Measurements from ENCODE around the gene ARSJ.

The ARSJ gene

DNA sequence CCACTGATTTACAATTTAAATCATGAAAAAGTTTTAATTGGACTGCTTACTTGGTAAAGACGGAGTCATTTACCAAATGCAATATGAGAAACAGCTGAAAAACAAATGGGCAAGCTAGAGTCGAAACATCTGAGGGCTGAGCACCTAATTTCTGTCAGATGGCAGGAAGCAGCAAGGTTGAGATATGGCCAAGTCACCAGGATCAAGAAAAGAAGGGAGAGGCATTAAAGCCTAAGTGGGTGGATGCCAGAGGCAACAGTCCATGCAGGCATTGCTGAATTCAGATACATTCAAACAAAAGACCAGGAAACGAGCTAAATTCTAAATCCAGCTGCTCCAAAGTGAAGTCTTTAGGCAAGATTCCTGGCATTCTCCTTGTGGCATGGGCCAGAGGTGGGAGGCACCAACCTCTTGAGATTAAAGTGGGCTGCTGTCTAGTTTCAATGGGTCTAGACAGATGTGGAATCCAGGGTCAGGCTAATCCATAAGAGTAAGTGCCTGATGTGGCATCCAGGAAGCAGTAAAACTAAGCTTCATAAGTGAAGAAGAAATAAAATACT lies 8.0 kb upstream of the ARSJ start:
- no peak for DNase-seq (ENCODE audit: low spot score)

DNA sequence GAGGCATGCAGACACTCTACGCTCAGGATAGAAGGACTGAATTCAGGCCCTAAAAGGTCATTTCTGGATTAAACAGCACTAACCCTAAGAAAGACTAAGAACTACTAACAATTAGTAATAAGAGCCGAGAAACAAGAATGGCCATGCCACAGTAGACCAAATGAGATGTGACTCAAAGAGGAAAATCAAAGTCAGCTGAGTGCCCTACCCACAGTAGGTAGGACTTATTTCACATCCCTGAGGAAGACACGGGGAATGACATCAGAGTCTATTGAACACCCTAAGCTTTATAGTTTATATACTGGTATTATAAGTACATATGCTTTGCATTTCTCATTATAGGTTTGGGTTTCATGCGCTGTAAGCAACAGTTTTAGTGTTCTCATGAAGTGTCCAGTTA lies 2.7 kb upstream of the ARSJ start:
- no peak for DNase-seq (ENCODE audit: low spot score)

DNA sequence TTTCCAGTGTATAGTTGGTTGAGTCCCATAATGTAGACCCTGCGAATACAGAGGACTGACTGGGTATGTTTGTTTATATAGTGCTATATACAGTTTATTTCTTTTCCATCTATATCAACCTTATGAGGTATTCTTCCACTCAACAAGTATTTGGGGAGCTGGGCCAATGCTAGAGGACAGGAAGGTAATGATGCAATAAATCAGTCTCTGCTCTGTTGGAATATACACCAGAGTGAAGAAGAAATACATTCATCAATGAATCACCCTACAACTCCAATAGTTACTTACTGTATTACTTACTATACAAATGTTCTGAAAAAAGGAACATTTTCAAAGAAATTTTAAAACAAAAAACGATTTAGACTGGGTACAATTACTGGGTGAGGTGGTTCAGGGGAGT lies 2.1 kb upstream of the ARSJ start:
- no peak for DNase-seq (ENCODE audit: low spot score)

DNA sequence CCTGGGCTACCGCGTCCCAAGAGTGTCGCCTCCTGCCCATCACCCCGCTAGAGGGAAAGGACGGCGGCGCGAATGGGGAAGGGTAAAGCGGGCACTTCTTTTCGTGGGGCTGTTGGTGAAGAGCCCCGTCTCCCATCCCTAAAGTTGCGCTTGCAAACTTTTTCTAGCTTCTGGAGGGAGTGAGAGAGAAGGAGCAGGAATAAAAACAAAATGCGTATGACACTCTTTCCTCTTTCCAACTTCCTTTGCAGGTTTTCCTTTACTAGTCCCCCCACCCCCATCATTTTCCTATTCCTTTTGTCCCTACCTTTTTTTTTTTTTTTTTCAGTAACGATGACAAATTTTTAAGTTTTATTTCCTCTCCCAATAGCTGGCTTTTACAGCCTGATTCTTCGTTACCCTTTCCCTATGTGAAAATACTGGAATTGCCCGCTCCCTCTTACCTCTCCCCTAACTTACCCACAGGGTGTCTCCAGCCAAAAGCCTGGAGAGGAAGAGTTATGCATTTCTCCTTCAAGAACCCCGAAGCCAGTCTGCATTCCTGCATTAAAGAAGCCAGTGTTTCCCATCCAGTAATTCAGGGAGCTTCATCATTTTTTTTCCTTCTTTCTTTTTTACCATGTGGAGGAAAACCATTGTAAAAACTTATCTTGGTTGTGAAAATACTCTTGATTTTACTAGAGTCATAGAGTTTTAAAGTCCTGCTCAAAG lies 613 bp upstream of the ARSJ start:
- no peak for DNase-seq (ENCODE audit: low spot score)

DNA sequence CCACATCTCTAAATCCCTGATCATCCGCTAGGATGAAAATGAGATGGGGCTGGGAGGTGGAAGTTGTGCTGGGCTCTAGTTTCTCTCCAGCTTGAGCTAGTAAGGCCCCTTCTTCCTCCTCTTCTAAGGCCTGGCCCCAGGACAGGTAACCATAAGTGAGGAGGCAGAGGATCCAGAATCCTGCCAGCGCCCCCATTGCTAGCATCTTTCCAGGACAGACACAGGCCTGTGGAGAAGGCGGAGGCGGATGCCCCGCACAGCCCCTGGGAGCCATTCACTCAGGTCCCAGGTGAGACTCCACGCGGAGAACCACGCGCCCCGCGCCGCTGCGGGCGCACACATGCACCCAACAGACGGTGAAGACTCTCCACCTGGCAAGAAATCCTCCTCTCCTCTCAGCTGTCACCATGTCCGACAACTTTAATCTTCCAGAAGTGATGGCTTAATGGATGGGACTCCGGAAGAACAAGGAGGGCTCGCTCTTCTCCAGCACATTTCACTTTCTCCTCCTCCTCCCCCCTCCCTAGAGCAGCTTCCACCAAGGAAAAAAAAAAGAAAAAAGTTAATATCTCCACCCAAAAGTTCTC lies 793 bp downstream of the ARSJ start:
- DNase-seq (ENCODE audit: low spot score), result no peak

DNA sequence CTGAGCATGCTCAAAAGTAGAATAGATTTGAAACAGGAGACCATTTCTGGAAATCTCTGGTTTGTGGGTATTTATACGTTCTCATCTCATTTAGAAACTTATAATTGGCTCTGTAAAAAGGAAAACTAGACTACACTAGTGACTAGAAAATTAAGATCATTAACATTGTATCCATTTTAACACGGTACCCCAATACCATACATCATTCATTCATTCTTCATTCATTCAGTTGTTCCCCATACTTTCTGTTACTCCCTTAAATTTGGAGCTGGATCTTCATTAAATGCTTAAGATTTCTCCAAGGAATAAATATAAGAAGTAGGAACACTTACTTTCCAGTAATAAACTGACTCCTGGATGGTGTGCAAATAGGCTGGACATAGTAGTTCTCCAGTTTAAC lies 1.3 kb downstream of the ARSJ start:
- no peak for DNase-seq (ENCODE audit: low spot score)

DNA sequence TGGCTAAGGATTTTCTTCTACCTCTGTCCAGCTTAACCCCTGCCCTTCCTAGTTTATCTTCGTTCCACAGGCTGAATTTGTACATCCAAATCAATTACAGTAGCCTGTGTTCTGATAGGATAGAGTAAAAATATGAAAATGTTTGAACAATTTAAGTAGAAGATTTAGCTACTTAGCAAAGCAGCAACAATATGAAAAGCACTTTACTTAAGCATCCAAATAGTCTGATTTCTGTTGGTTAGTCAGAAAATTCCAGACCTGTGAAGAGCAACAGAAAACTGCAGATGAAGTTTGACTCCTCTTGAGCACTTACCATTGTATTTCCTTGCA lies 2.0 kb downstream of the ARSJ start:
- no peak for DNase-seq (ENCODE audit: low spot score)

DNA sequence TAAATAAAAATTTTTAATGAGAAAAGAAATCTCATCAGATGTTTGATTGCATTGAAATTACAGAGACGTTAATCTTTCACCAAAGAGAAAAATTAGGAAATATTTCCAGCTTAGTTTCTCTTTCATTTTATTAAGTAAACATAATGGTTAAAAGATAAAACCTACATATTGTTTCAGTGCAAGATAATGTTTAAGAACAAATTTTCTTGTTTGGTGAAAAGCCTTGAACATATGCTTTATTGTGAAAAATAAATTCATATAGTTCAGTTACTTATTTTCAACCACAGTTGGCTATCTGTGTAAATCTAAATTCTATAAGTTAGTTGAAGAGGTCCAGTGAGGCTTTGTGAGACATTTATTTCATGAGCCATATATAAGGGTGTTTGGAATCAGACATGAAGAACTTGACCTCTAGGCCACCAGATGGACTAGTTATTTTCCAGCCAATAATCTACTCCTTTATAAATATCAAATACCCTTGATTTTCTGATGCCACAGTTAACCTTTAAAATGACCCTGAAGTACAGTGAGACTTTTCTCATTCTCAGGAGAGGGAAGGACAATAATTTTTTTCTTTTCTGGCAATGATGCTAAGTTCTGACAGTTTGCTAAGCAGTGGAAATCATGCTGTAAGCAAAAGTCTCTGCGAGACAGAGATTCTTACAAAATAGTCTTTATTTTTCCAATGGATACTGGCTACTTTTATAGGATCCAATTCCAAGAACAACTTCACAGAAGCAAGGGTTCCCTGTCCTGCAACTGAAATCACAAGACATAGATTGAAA lies 2.5 kb downstream of the ARSJ start:
- DNase-seq (ENCODE audit: low spot score), result no peak

DNA sequence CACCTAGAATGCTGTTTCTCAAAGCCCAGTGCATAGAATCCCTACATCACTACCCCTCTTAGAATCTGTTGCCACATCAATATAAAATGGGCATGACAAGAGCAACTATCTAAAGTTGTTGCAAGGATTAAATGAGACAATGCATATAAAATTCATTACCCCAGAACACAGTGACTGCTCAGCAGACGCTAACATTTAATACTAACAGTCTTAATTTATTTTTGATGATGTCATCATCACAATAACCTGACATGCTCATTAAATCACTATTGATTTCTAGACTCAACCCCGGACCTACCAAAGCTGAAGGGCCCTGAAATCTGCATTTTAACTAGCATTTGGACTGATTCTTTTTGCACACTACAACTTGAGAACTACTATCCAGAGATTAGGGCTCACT lies 3.9 kb downstream of the ARSJ start:
- DNase-seq (ENCODE audit: low spot score), result no peak

DNA sequence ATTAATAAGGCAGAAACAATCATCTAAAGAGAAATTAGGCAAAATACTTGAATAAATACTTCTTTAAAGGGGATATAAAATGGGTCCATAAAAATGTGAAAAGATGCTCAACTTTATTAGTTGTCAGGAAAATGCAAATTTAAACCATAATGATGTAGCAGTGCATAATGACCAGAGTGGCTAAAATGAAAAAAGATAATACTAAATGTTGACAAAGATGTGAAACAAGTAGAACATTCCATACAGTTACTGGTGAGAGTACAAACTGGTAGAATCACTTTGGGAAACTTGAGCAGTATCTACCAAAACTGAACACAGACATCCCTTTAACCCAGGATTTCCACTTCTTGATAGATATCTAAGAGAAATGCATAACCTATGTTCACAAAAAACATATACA lies 5.0 kb downstream of the ARSJ start:
- DNase-seq (ENCODE audit: low spot score), result no peak

DNA sequence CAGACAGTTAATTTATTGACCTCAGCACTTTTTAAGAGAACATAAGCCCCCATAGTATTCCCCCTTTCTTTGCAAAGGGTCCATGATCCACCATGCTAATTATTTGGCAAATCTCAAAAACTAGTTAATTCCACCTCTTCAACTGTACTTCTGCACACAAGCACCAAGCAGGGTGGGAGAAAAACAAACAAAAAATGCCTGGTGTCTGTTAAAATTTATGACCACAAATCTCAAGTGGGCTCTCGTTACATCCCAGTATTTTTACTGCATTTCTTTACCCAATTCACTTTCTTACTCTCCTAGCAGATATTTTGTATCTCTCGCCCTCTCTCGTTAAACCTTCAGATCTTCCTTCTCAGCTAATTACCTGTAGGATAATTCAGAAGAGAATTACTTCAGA lies 6.1 kb downstream of the ARSJ start:
- no peak for DNase-seq (ENCODE audit: low spot score)

DNA sequence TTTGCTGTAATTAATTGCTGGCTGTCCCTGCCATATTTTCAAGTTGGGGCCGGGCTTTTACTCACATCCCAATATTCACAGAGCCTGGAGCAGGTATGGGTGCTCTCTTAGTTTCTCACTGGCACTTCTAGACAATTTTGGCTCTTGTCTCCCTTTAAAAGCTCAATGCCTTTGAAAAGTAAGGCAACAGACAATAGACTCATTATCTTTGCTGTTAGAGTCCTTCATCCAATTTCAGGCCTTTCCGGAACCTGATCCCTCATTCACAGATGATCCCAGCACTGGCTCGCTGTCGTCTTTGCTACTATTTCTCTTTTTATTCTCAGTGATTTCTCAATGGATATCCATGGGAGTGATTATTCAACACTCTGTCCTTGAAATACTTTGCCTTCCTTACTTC lies 6.7 kb downstream of the ARSJ start:
- DNase-seq (ENCODE audit: low spot score), result no peak

DNA sequence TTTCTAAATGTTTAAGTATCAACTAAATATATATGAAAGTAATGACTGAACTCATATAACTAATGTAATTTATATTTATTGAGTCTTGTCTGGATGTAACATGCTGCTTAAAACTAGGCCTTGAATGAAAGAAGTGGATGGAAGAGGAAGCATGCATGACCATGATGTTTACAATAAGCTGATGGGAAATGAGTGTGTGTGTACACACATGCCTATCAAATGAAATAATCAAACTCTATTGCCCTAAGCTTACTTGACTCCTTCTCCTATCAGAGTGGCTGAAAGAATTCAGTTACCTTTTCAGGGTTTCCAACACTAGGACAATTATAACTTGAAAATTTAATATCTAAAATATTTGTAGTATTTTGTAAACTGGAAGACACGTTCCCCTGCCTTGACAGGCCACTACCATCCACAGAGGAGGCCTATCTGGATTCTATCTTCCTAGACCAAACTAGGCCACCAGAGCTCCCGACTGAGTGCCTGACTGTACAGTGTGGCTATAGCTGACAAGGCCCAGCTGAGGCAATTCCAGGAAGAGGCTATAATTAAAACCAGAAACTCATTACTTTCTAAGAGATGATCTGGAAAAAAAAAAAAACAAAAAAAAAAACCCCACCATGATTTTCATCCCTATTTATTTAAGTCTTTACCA lies 7.6 kb downstream of the ARSJ start:
- DNase-seq (ENCODE audit: low spot score), result no peak

DNA sequence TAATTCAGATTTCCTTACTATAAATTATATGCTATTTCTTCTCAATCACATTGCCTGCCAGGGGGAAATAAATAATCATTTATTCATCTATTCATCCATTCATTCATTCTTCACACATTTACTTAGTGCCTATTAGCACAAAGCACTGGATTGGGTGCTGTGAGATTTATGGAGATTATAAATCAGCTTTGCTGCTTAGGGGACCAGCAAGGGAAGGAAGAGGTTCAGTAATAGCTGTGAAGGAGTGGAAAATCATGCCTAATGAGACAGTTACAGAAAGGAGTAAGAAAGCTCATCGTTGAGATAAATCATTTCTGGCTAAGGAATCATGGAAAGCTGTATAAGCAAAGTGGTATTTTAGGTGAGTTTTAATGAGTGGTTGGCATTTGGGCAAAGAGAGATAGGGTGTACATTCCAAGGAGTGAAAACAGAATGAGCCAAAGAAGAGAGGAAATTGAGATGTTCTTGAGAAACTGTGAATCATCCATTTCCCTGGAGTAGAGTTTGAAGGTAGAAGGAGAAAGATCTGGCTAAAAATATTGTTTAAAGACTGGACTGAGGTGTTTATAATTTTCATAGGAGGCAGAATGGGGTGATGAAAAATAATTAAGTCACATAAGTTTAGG lies 9.6 kb downstream of the ARSJ start:
- no peak for DNase-seq (ENCODE audit: low spot score)

DNA sequence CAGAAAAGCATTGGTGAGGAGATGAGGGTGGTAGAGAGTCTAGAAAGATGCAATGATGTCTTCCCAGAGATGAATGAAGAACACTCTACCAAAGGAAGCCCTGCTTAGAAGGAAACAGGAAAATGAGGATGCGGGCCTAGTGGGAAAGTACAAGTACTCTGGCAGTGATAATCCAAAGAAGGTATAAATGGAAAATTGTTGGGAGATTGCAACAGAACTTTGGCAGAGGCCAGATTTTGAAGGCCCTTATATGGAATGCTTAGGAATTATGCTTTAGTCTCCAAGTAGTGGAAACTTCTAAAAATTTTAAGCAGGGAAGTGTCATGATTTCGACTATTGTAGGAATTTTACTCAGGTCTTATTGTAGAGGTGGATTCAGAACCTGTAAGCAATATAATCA lies 11.0 kb downstream of the ARSJ start:
- DNase-seq (ENCODE audit: low spot score), result no peak

DNA sequence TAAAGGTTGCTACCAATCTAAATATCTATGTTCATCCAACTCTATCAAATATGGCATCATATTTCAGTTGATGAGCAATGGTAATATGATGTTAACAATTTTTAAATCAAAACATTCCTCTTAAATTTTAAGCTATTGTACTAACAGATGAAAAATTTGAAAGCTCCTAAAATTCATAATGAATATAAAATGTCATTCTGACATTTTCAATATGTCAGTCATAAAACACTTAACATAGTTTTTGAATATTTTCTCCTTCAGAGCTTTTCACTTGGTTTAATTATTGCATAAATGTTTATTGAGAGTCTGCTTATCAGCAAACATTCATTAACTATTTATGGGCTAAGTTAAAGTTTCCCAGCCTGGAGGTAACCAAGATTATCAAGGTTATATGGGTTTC lies 11.8 kb downstream of the ARSJ start:
- no peak for DNase-seq (ENCODE audit: low spot score)

DNA sequence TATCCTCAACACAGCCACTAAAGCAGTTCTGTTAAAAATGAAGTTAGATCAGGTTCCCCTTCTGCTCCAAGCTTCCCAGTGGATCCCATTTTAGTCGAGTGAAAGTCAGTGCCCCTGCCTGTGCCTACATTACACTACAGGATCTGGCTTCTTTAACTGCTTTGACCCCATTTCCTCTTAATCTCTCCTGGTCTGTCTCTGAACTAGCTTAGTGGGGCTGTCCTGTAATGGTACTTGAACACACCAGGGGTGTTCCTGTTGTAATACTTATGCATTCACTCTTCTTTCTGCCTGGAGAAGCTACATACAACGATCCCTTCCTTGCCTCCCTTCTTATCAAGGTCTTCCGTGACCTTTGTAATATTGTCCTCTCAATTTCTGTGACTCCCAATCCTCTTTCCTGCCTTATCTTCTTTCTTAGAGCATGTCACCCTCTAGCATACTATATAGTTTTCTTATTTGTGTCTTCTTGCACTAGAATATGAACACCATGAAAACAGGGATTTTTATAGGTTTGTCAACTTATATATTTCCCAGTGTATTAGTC lies 16.7 kb downstream of the ARSJ start:
- DNase-seq (ENCODE audit: low spot score), result no peak

DNA sequence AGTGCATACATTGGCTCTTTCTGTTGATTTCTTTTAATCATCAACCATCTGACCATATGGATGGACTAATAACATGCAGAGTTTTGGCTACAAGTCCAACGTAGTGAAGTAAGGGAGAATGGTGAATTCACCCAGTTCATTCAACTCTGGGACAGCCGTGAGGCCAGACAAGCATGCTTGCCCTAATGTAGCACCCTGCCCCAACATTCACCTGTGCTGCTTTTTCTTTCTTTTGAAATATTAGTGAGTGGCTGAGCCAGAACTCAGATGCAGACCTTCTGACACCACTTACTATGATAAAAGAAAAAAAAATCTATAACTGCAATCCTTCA lies 17.5 kb downstream of the ARSJ start:
- no peak for DNase-seq (ENCODE audit: low spot score)

DNA sequence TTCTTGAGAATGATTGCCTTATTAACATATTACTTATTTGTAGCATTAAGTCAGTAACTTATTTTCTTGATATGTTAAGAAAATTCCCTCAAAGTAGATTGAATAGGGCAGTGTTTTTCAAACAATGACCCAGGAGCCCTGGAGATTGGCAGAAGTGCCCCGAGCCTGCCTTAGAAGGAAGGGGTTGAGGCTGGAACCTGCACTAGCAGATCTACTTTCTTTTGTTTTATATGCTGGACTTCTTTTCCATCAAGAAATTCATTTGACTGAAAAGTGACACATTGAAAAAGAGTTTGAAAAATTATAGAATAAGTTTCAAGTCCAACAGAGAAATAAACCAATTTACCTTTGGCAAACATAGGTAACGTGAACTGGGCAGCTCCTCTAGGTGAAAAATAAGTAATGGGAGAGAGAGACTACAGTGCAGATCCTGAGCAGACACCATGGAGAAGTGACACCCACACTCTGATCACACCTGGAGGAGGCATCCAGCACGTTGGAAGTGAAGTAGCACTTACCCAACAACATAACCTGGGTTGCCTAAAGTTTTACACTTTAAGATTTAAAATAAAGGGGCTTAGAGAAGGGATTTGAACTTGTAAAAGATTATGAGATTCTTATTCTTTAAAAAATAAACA lies 18.6 kb downstream of the ARSJ start:
- DNase-seq (ENCODE audit: low spot score), result no peak

DNA sequence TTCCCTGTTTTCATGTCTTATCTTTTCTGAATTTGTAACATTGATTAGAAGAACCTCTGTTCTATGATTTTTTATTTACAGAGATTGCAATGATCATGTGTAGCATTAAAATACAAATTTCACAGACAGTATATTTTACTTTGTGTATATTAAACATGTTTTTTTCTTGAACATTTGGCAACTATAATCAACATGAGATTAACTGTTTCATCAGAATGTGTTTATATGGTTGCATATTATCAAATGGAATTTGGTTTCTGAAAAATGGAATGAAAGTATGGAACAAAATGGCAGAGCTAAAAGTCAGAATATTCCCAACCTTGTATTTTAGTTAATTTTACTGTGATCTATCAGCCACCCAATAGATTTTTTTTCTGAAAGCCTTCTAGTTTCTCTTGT lies 19.9 kb downstream of the ARSJ start:
- DNase-seq (ENCODE audit: low spot score), result no peak

DNA sequence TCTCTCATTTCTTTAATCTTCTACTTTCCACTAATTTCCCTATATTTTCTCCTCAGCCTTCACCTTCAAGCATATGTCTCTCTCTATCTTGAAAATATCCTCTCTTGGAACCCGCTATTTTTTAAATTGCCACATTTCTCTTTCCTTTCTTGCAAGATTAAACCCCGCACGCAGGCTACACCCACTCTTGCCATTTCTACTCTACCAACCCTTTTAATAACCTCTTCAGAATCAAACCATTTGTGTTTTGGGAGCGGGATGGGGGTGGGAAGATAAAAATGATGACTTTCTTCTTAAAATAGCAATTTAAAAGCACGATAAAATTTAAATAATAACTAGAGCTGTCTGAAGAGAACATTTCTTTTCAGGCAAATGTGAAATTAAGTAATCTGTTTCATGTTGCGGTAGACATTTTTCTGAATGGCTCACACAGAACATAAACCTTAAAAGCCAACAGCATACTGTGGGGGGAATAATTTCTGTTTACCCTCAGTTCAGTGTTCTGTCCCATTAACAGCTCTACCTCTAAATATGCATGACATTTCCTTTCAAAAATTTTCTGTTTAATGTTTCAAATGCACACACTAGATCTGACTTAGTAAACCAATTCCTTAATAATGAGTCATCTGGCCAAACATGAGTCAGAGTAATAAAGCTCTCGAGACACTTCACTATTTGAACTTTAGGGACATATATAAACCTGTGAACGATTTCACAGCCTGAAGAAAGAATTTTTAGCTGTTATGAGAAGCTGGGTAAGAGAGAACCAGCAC lies 20.5 kb downstream of the ARSJ start:
- DNase-seq (ENCODE audit: low spot score), result no peak

All from hematopoietic multipotent progenitor cell treated with erythropoietin and hydrocortisone succinate and interleukin-3 and kit ligand, for 17 days (in vitro differentiated cells).